ENCODE results near the gene MYO9A.

GRCh38 chr15:71811752-71812735 is 305.9 kb downstream of the MYO9A start:
- TF ChIP-seq CTCF (IDR thresholded peaks at IDR 0.05) (no peak), POLR2A (IDR thresholded peaks at IDR 0.05) (no peak)

All from body of pancreas (tissue), 4 donors.